SH-SY5Y (cell line): ENCODE data around the gene DCLRE1A.

Source experiments
- GATA2 ChIP-seq: IDR thresholded peaks from 2 replicates; pipeline ENCODE4 v1.6.1; 2011; ENCODE audit warnings: mild to moderate bottlenecking, low read depth, low read length
- GATA3 ChIP-seq: IDR thresholded peaks from 2 replicates; pipeline ENCODE4 v1.6.1; 2011; ENCODE audit warnings: low read depth, mild to moderate bottlenecking, low read length, moderate library complexity

- TF ChIP-seq GATA2 (no peak), GATA3 (no peak)
Measured at GRCh38 chr10:113802997-113803396, 50.9 kb downstream of the DCLRE1A start.
